A673 (cell line): ENCODE data around the gene HGF.

ENCODE experiments used
- CTCF ChIP-seq: fragments of 300-800, 200-600 bp; sonication (generic); conservative IDR thresholded peaks from 2 replicates; pipeline ENCODE4 v1.5.1; 2017; ENCODE audit warnings: low read depth, mild to moderate bottlenecking, antibody characterized with exemption, low read length, moderate library complexity, mixed read lengths
- EZH2 ChIP-seq: fragments of 200-600 bp; sonication (generic); IDR thresholded peaks from 2 replicates; pipeline ENCODE4 v1.6.1; 2017; ENCODE audit warnings: borderline replicate concordance, low read depth, mild to moderate bottlenecking, mixed read lengths, antibody characterized with exemption, low read length; ENCODE audit not compliant: poor library complexity, severe bottlenecking

- no peak for TF ChIP-seq CTCF
- no peak for TF ChIP-seq EZH2
These were observed 100.3 kb downstream of the HGF start for GRCh38 chr7:81669476-81670105.
